CD4-positive, CD25-positive, alpha-beta regulatory T cell (primary cell): ENCODE results near the gene TRIP12. TPM values are rescaled to one million over a fixed set of nuclear protein-coding genes. Genes with fewer than 3 reads are reported as not detected.
A peak's percentile ranks its signal among the peaks of the same experiment; 100 is the strongest.
"Not testable (repeated sequence)": the region's sequence is repeated elsewhere in the genome, so short reads cannot be mapped to it uniquely, and the experiment has no call there.

Experiments used
- ATAC-seq, 2 donors: fragments of 150-1000 bp; cut with Tn5 transposase; one replicate each; pipeline ENCODE4 v1.10.0; 2021; ENCODE audit warnings: low read depth in 2 of 2, moderate number of reproducible peaks in 2 of 2, moderate library complexity in 1 of 2
- DNase-seq, 3 donors: peaks; one replicate each; pipeline versions ENCODE4 v3.0.0 to v3.0.0-alpha.2; 2012 to 2022; ENCODE audit warnings: mixed read lengths in 1 of 3
- H3K27ac ChIP-seq: one replicate; pipeline ENCODE4 v1.7.0; 2013; ENCODE audit warnings: mild to moderate bottlenecking, low read length; ENCODE audit not compliant: insufficient read depth, poor library complexity, severe bottlenecking
- H3K27me3 ChIP-seq: one replicate; pipeline ENCODE4 v1.7.0; 2013; ENCODE audit warnings: low read length; ENCODE audit not compliant: control insufficient read depth, insufficient read depth
- H3K36me3 ChIP-seq: one replicate; pipeline ENCODE4 v1.7.0; 2013; ENCODE audit warnings: mild to moderate bottlenecking, low read length, moderate library complexity; ENCODE audit not compliant: control insufficient read depth, insufficient read depth
- H3K4me1 ChIP-seq: 2 replicates; pipeline ENCODE4 v1.7.0; 2013; ENCODE audit warnings: mild to moderate bottlenecking, low read length; ENCODE audit not compliant: insufficient read depth, control insufficient read depth, poor library complexity, severe bottlenecking
- H3K4me3 ChIP-seq: one replicate; pipeline ENCODE4 v1.7.0; 2013; ENCODE audit warnings: low read depth, mild to moderate bottlenecking, low read length, moderate library complexity
- H3K9me3 ChIP-seq, 2 experiments: 1 replicate in 1 of 2; 2 replicates in 1 of 2; pipeline ENCODE4 v1.7.0; 2013; ENCODE audit warnings: low read length in 2 of 2, mild to moderate bottlenecking in 1 of 2, moderate library complexity in 1 of 2; ENCODE audit not compliant: control insufficient read depth in 2 of 2
- H3K27ac Mint-ChIP-seq, 3 donors: one replicate each; pipeline ENCODE4 v1.8.0; 2020 to 2022; ENCODE audit warnings: mild to moderate bottlenecking in 3 of 3, mixed read lengths in 3 of 3, moderate library complexity in 2 of 3
- H3K27me3 Mint-ChIP-seq: one replicate; pipeline ENCODE4 v1.8.0; 2022; ENCODE audit warnings: mild to moderate bottlenecking, mixed read lengths
- H3K36me3 Mint-ChIP-seq: one replicate; pipeline ENCODE4 v1.8.0; 2020; ENCODE audit warnings: mixed read lengths
- H3K4me1 Mint-ChIP-seq, 4 donors: one replicate each; pipeline ENCODE4 v1.8.0; 2020 to 2022; ENCODE audit warnings: mixed read lengths in 4 of 4, mild to moderate bottlenecking in 1 of 4
- H3K4me3 Mint-ChIP-seq, 4 donors: one replicate each; pipeline ENCODE4 v1.8.0; 2020 to 2022; ENCODE audit warnings: mild to moderate bottlenecking in 4 of 4, mixed read lengths in 4 of 4, moderate library complexity in 3 of 4
- H3K9me3 Mint-ChIP-seq, 7 donors: one replicate each; pipeline ENCODE4 v1.8.0; 2020 to 2022; ENCODE audit warnings: mixed read lengths in 7 of 7, mild to moderate bottlenecking in 3 of 7, moderate library complexity in 2 of 7
- polyA plus RNA-seq, 4 donors: library from polyadenylated mRNA; unstranded; fragments of 300-500 nt; fragmentation: Illumina TruSeq; gene quantifications; one replicate each; pipeline ENCODE4 v1.2.3, GENCODE V29; 2021
- total RNA-seq: library from RNA; stranded (reverse); gene quantifications from one replicate; pipeline ENCODE4 v1.2.3, GENCODE V29; 2022

TRIP12 gene
- total and polyA plus RNA-seq, 5 donors from 2014 or later, result 40.5 to 216 (median 48.3) TPM

GRCh38 chr2:229927817-229928321, 6.1 kb upstream of the TRIP12 start:
- Histone ChIP-seq H3K4me3 (no peak overlapping the region), H3K9me3 (no peaks in the 10 kb centered on the region), H3K27me3 (no peaks in the 10 kb centered on the region), H3K4me1 (peaks cover 7% of the 10 kb centered on the region), H3K27ac (no peak overlapping the region), H3K36me3 (no peaks in the 10 kb centered on the region)
- H3K9me3 Mint-ChIP-seq, result no peaks in the 10 kb centered on the region
- peaks cover 6 to 10% (median 8%) of the 10 kb centered on the region in 4 donors for H3K4me1 Mint-ChIP-seq
- peak overlapping the region in 1 of 4 donors; percentile 83 for H3K4me3 Mint-ChIP-seq
- peaks cover 4% of the 10 kb centered on the region for H3K36me3 Mint-ChIP-seq
- H3K27me3 Mint-ChIP-seq, result no peaks in the 10 kb centered on the region
- ATAC-seq (no peak), DNase-seq (no peak)
- H3K27ac Mint-ChIP-seq, result peak overlapping the region in 1 of 3 donors; percentile 48

- ATAC-seq, result no peak
- H3K9me3 Mint-ChIP-seq, result peaks cover 0 to 3% (median 0%) of the 10 kb centered on the region in 7 donors
- H3K27ac ChIP-seq, result no peak overlapping the region
- no peak overlapping the region for H3K4me3 ChIP-seq
- peaks cover 7 to 31% (median 16%) of the 10 kb centered on the region in 4 donors for H3K4me1 Mint-ChIP-seq
- peaks cover 18% of the 10 kb centered on the region for H3K27me3 Mint-ChIP-seq
- H3K27me3 ChIP-seq, result no peaks in the 10 kb centered on the region
- DNase-seq, result peak in 1 of 3 donors; percentile 28
- peaks cover 18% of the 10 kb centered on the region for H3K4me1 ChIP-seq
- H3K36me3 ChIP-seq, result no peaks in the 10 kb centered on the region
- H3K9me3 ChIP-seq, result no peaks in the 10 kb centered on the region
- peaks cover 4% of the 10 kb centered on the region for H3K36me3 Mint-ChIP-seq
- no peak overlapping the region for H3K27ac Mint-ChIP-seq
- peak overlapping the region in 2 of 4 donors; percentile 66 to 68 for H3K4me3 Mint-ChIP-seq
These were observed 3.4 kb upstream of the TRIP12 start for GRCh38 chr2:229925201-229925600.

- not testable (repeated sequence) for H3K4me3 ChIP-seq, H3K9me3 ChIP-seq, ATAC-seq, DNase-seq, H3K36me3 Mint-ChIP-seq, H3K27me3 ChIP-seq, H3K27ac Mint-ChIP-seq, H3K27ac ChIP-seq, H3K36me3 ChIP-seq, H3K9me3 Mint-ChIP-seq
- peak overlapping the region in 3 of 4 donors; percentile 29 to 98 (median 81) for H3K4me3 Mint-ChIP-seq
- peaks cover 25% of the 10 kb centered on the region for H3K4me1 ChIP-seq
- H3K4me1 Mint-ChIP-seq, result peaks cover 14 to 38% (median 23%) of the 10 kb centered on the region in 4 donors
- H3K27me3 Mint-ChIP-seq, result peaks cover 23% of the 10 kb centered on the region
These were observed 2.7 kb upstream of the TRIP12 start for GRCh38 chr2:229924541-229924940.

GRCh38 chr2:229922449-229923386, 909 bp upstream of the TRIP12 start, which contains the start of gene FBXO36:
TSS of gene FBXO36 (plus strand) at chr2:229922503. CDS start at chr2:229922514, 11 bp downstream.
- H3K4me1 Mint-ChIP-seq, result peaks cover 21 to 49% (median 38%) of the 10 kb centered on the region in 4 donors
- peaks cover 34% of the 10 kb centered on the region for H3K4me1 ChIP-seq

GRCh38 chr2:229921101-229921891, 513 bp downstream of the TRIP12 start:
- Histone ChIP-seq H3K4me3 (peak overlapping the region; percentile 87), H3K27ac (peak overlapping the region; percentile 98), H3K4me1 (peaks cover 39% of the 10 kb centered on the region), H3K9me3 (no peaks in the 10 kb centered on the region), H3K27me3 (no peaks in the 10 kb centered on the region), H3K36me3 (peaks cover 22% of the 10 kb centered on the region)
- Mint-ChIP-seq H3K4me3 (peak overlapping the region; percentile 92 to 100 (median 98)), H3K36me3 (peaks cover 13% of the 10 kb centered on the region), H3K27me3 (peaks cover 23% of the 10 kb centered on the region), H3K4me1 (peaks cover 19 to 56% (median 45%) of the 10 kb centered on the region in 4 donors), H3K9me3 (peaks cover 0 to 3% (median 0%) of the 10 kb centered on the region in 7 donors), H3K27ac (peak overlapping the region; percentile 90 to 98 (median 97))
- DNase-seq, result peak; percentile 68 to 87 (median 69)
- peak; percentile 10 to 23 for ATAC-seq

More at GRCh38 chr2:229922449-229923386, 909 bp upstream of the TRIP12 start, which contains the start of gene FBXO36:
- H3K4me3 Mint-ChIP-seq, result peak within 1 kb of the TSS; percentile 92 to 100 (median 98)
- peaks cover 7% of the 10 kb centered on the region for H3K36me3 Mint-ChIP-seq
- ATAC-seq, result peak; percentile 61 to 64
- peak within 1 kb of the TSS; percentile 84 for H3K4me3 ChIP-seq
- H3K27me3 Mint-ChIP-seq, result peaks cover 23% of the 10 kb centered on the region
- peak in 1 of 3 donors; percentile 82 for DNase-seq
- H3K27me3 ChIP-seq, result no peaks in the 10 kb centered on the region
- no peaks in the 10 kb centered on the region for H3K9me3 ChIP-seq
- H3K27ac ChIP-seq, result peak within 1 kb of the TSS; percentile 98
- H3K36me3 ChIP-seq, result peaks cover 11% of the 10 kb centered on the region
- peaks cover 0 to 3% (median 0%) of the 10 kb centered on the region in 7 donors for H3K9me3 Mint-ChIP-seq
- H3K27ac Mint-ChIP-seq, result peak within 1 kb of the TSS; percentile 90 to 99 (median 98)

GRCh38 chr2:229920011-229920641, 1.7 kb downstream of the TRIP12 start:
- Mint-ChIP-seq H3K4me3 (peak overlapping the region; percentile 89 to 100 (median 96)), H3K36me3 (peaks cover 15% of the 10 kb centered on the region), H3K27me3 (peaks cover 23% of the 10 kb centered on the region), H3K9me3 (peaks cover 0 to 3% (median 0%) of the 10 kb centered on the region in 7 donors), H3K27ac (peak overlapping the region; percentile 90 to 97 (median 97)), H3K4me1 (peaks cover 19 to 66% (median 49%) of the 10 kb centered on the region in 4 donors)
- DNase-seq (peak in 2 of 3 donors; percentile 43 to 50), ATAC-seq (no peak)
- H3K9me3 ChIP-seq, result no peaks in the 10 kb centered on the region
- H3K36me3 ChIP-seq, result peaks cover 22% of the 10 kb centered on the region
- peak overlapping the region; percentile 87 for H3K4me3 ChIP-seq
- H3K27ac ChIP-seq, result peak overlapping the region; percentile 98
- peaks cover 42% of the 10 kb centered on the region for H3K4me1 ChIP-seq
- no peaks in the 10 kb centered on the region for H3K27me3 ChIP-seq
